Measurements from ENCODE around the gene CKS2. TPM values are rescaled to one million over a fixed set of nuclear protein-coding genes. Genes with fewer than 3 reads are reported as not detected.

The CKS2 gene
- total RNA-seq, 2 experiments from 2014 or later, result 229 to 232 TPM

GRCh38 chr9:89352874-89353649 is 42.1 kb downstream of the CKS2 start:
- DNase-seq, result no peak
- ChIA-PET CTCF (interaction anchor here (0.6 to 0.7 kb wide), 2 partner anchors 15 to 164 kb away, joined by 3 read pairs; no protein-coding TSS in a partner anchor), POLR2A (no interaction called here)
- Mint-ChIP-seq H3K9me3 (no peaks in the 10 kb centered on the region), H3K4me1 (ENCODE audit: low read depth) (peaks cover 35% of the 10 kb centered on the region), H3K27ac (peak overlapping the region; percentile 64), H3K27me3 (no peaks in the 10 kb centered on the region), H3K4me3 (no peak overlapping the region), H3K36me3 (peaks cover 78% of the 10 kb centered on the region)
- intact Hi-C loops (cut with micrococcal nuclease), result no loop called here

GRCh38 chr9:89353989-89354388 is 43.0 kb downstream of the CKS2 start:
- POLR2A ChIA-PET, result no interaction called here
- peaks cover 75% of the 10 kb centered on the region for H3K36me3 Mint-ChIP-seq
- intact Hi-C loops (cut with micrococcal nuclease), result no loop called here

GRCh38 chr9:89354471-89354870 is 43.5 kb downstream of the CKS2 start:
- H3K4me1 Mint-ChIP-seq (ENCODE audit: low read depth), result peaks cover 35% of the 10 kb centered on the region
- no peak overlapping the region for H3K4me3 Mint-ChIP-seq
- H3K9me3 Mint-ChIP-seq, result no peaks in the 10 kb centered on the region
- peaks cover 74% of the 10 kb centered on the region for H3K36me3 Mint-ChIP-seq
- intact Hi-C loops (cut with micrococcal nuclease), result no loop called here
- no peak for DNase-seq
- POLR2A ChIA-PET, result no interaction called here
- peak overlapping the region; percentile 15 for H3K27ac Mint-ChIP-seq
- no peaks in the 10 kb centered on the region for H3K27me3 Mint-ChIP-seq
- CTCF ChIA-PET, result no interaction called here

More at GRCh38 chr9:89353989-89354388, 43.0 kb downstream of the CKS2 start:
- H3K4me3 Mint-ChIP-seq, result no peak overlapping the region
- H3K27me3 Mint-ChIP-seq, result no peaks in the 10 kb centered on the region
- CTCF ChIA-PET, result no interaction called here
- no peaks in the 10 kb centered on the region for H3K9me3 Mint-ChIP-seq
- peaks cover 35% of the 10 kb centered on the region for H3K4me1 Mint-ChIP-seq (ENCODE audit: low read depth)
- H3K27ac Mint-ChIP-seq, result peak overlapping the region; percentile 15
- DNase-seq, result no peak

GRCh38 chr9:89356782-89357181 is 45.8 kb downstream of the CKS2 start:
- no peak for DNase-seq
- ChIA-PET CTCF (no interaction called here), POLR2A (no interaction called here)
- intact Hi-C loops (cut with micrococcal nuclease), result no loop called here
- no peak overlapping the region for H3K27ac Mint-ChIP-seq
- H3K9me3 Mint-ChIP-seq, result no peaks in the 10 kb centered on the region
- peaks cover 70% of the 10 kb centered on the region for H3K36me3 Mint-ChIP-seq
- no peak overlapping the region for H3K4me3 Mint-ChIP-seq
- H3K27me3 Mint-ChIP-seq, result no peaks in the 10 kb centered on the region
- peaks cover 30% of the 10 kb centered on the region for H3K4me1 Mint-ChIP-seq (ENCODE audit: low read depth)

- H3K4me3 Mint-ChIP-seq, result no peak overlapping the region
- CTCF ChIA-PET, result no interaction called here
- POLR2A ChIA-PET, result no interaction called here
- peaks cover 62% of the 10 kb centered on the region for H3K36me3 Mint-ChIP-seq
- peak overlapping the region; percentile 48 for H3K27ac Mint-ChIP-seq
- intact Hi-C loops (cut with micrococcal nuclease), result no loop called here
- no peak for DNase-seq
- H3K4me1 Mint-ChIP-seq (ENCODE audit: low read depth), result peaks cover 22% of the 10 kb centered on the region
- no peaks in the 10 kb centered on the region for H3K27me3 Mint-ChIP-seq
- no peaks in the 10 kb centered on the region for H3K9me3 Mint-ChIP-seq
Measured at GRCh38 chr9:89357331-89358197, 46.6 kb downstream of the CKS2 start.

GRCh38 chr9:89358376-89358916 is 47.5 kb downstream of the CKS2 start:
- DNase-seq, result no peak
- intact Hi-C loops (cut with micrococcal nuclease), result no loop called here
- H3K4me3 Mint-ChIP-seq, result no peak overlapping the region
- H3K27me3 Mint-ChIP-seq, result no peaks in the 10 kb centered on the region
- no peaks in the 10 kb centered on the region for H3K9me3 Mint-ChIP-seq
- H3K4me1 Mint-ChIP-seq (ENCODE audit: low read depth), result peaks cover 18% of the 10 kb centered on the region
- no peak overlapping the region for H3K27ac Mint-ChIP-seq
- ChIA-PET POLR2A (no interaction called here), CTCF (interaction anchor here (0.7 kb wide), 1 partner anchor 40 kb away, joined by 3 read pairs; the partner anchor contains the start of gene SECISBP2)
- peaks cover 56% of the 10 kb centered on the region for H3K36me3 Mint-ChIP-seq

- Mint-ChIP-seq H3K27ac (no peak overlapping the region), H3K36me3 (peaks cover 52% of the 10 kb centered on the region), H3K4me3 (no peak overlapping the region), H3K27me3 (no peaks in the 10 kb centered on the region), H3K9me3 (no peaks in the 10 kb centered on the region), H3K4me1 (ENCODE audit: low read depth) (peaks cover 15% of the 10 kb centered on the region)
- DNase-seq, result no peak
- POLR2A ChIA-PET, result no interaction called here
- CTCF ChIA-PET, result interaction anchor here (0.7 kb wide), 1 partner anchor 41 kb away, joined by 3 read pairs; the partner anchor contains the start of gene SECISBP2
- intact Hi-C loops (cut with micrococcal nuclease), result no loop called here
Measured at GRCh38 chr9:89358985-89359384, 48.0 kb downstream of the CKS2 start.

GRCh38 chr9:89359751-89360261 is 48.8 kb downstream of the CKS2 start:
- no peak overlapping the region for H3K4me3 Mint-ChIP-seq
- CTCF ChIA-PET, result no interaction called here
- intact Hi-C loops (cut with micrococcal nuclease), result no loop called here
- DNase-seq, result no peak
- POLR2A ChIA-PET, result no interaction called here
- H3K9me3 Mint-ChIP-seq, result no peaks in the 10 kb centered on the region
- peak overlapping the region; percentile 36 for H3K27ac Mint-ChIP-seq
- H3K36me3 Mint-ChIP-seq, result peaks cover 45% of the 10 kb centered on the region
- no peaks in the 10 kb centered on the region for H3K27me3 Mint-ChIP-seq
- peaks cover 13% of the 10 kb centered on the region for H3K4me1 Mint-ChIP-seq (ENCODE audit: low read depth)

GRCh38 chr9:89360465-89360864 is 49.5 kb downstream of the CKS2 start:
- DNase-seq, result no peak
- Mint-ChIP-seq H3K4me1 (ENCODE audit: low read depth) (peaks cover 13% of the 10 kb centered on the region), H3K36me3 (peaks cover 38% of the 10 kb centered on the region), H3K27me3 (no peaks in the 10 kb centered on the region), H3K27ac (peak overlapping the region; percentile 3), H3K4me3 (no peak overlapping the region), H3K9me3 (no peaks in the 10 kb centered on the region)
- CTCF ChIA-PET, result no interaction called here
- POLR2A ChIA-PET, result no interaction called here
- intact Hi-C loops (cut with micrococcal nuclease), result no loop called here

GRCh38 chr9:89361031-89361430 is 50.0 kb downstream of the CKS2 start:
- Mint-ChIP-seq H3K36me3 (peaks cover 37% of the 10 kb centered on the region), H3K4me3 (no peak overlapping the region), H3K27ac (no peak overlapping the region), H3K9me3 (no peaks in the 10 kb centered on the region), H3K4me1 (ENCODE audit: low read depth) (peaks cover 13% of the 10 kb centered on the region), H3K27me3 (no peaks in the 10 kb centered on the region)
- DNase-seq, result no peak
- ChIA-PET CTCF (no interaction called here), POLR2A (no interaction called here)
- intact Hi-C loops (cut with micrococcal nuclease), result no loop called here

GRCh38 chr9:89361816-89362646 is 51.0 kb downstream of the CKS2 start:
- Mint-ChIP-seq H3K4me3 (no peak overlapping the region), H3K27ac (no peak overlapping the region), H3K9me3 (no peaks in the 10 kb centered on the region), H3K27me3 (no peaks in the 10 kb centered on the region), H3K4me1 (ENCODE audit: low read depth) (peaks cover 11% of the 10 kb centered on the region), H3K36me3 (peaks cover 30% of the 10 kb centered on the region)
- ChIA-PET POLR2A (no interaction called here), CTCF (no interaction called here)
- intact Hi-C loops (cut with micrococcal nuclease), result no loop called here
- DNase-seq, result no peak

All from activated CD4-positive, alpha-beta memory T cell treated with anti-CD3 and anti-CD28 coated beads for 36 hours (primary cell).